B cell (primary cell): ENCODE results near the gene PTPRN2. TPM values are rescaled to one million over a fixed set of nuclear protein-coding genes. Genes with fewer than 3 reads are reported as not detected.

Source experiments
- ATAC-seq: fragments of 200-7000 bp; cut with Tn5 transposase; one replicate; pipeline ENCODE4 v1.10.0; 2021; ENCODE audit warnings: low read depth, mild to moderate bottlenecking, moderate number of reproducible peaks, moderate library complexity
- CTCF ChIA-PET: fragments of 350-600 bp; sonication (Branson Sonifier 250); formaldehyde crosslinking; loops from one replicate; lab custom pipeline; 2021; ENCODE audit warnings: antibody characterized with exemption, inconsistent platforms; lab: Charles Lee
- POLR2A ChIA-PET: fragments of 350-600 bp; sonication (Branson Sonifier 250); formaldehyde crosslinking; loops from one replicate; lab custom pipeline; 2021; ENCODE audit warnings: antibody characterized with exemption; lab: Charles Lee
- DNase-seq: peaks from one replicate; pipeline ENCODE4 v3.0.0; 2013
- H2AFZ ChIP-seq: 2 replicates; pipeline ENCODE4 v1.6.1; 2012; ENCODE audit warnings: mild to moderate bottlenecking, low read depth, low read length; ENCODE audit not compliant: insufficient read depth, poor library complexity, severe bottlenecking
- H3K27ac ChIP-seq, 2 donors: 1 replicate in 1 of 2; 2 replicates in 1 of 2; pipeline ENCODE4 v1.5.1; 2012 to 2013; ENCODE audit warnings: low read length in 2 of 2, mild to moderate bottlenecking in 2 of 2, moderate library complexity in 1 of 2
- H3K27me3 ChIP-seq, 4 experiments: fragments of 200-600 bp in 1 of 4; sonication (generic) in 1 of 4; replicated peaks in 1 of 4; 1 replicate in 2 of 4; 2 replicates in 2 of 4; pipeline versions ENCODE4 v1.6.1 to v1.7.0; 2013 to 2016; ENCODE audit warnings: low read length in 3 of 4, mild to moderate bottlenecking in 2 of 4, mixed read lengths in 1 of 4, moderate library complexity in 1 of 4; ENCODE audit not compliant: insufficient read depth in 4 of 4, control insufficient read depth in 3 of 4; ENCODE audit errors: control extremely low read depth in 1 of 4
- H3K36me3 ChIP-seq, 2 experiments: replicated peaks in 1 of 2; 1 replicate in 1 of 2; 2 replicates in 1 of 2; pipeline versions ENCODE4 v1.6.1 to v1.7.1; 2013; ENCODE audit warnings: low read length in 1 of 2; ENCODE audit not compliant: insufficient read depth in 2 of 2, control insufficient read depth in 1 of 2; ENCODE audit errors: control extremely low read depth in 1 of 2, extremely low read depth in 1 of 2
- H3K4me1 ChIP-seq, 2 donors: fragments of 200-600 bp in 1 of 2; sonication (generic) in 1 of 2; 1 replicate in 1 of 2; 2 replicates in 1 of 2; pipeline versions ENCODE4 v1.5.1 to v1.6.1; 2013 to 2017; ENCODE audit warnings: low read length in 2 of 2; ENCODE audit not compliant: control insufficient read depth in 2 of 2, insufficient read depth in 2 of 2
- H3K4me2 ChIP-seq: replicated peaks from 2 replicates; pipeline ENCODE3; 2012; ENCODE audit warnings: mild to moderate bottlenecking, low read depth, low read length; ENCODE audit not compliant: poor library complexity, severe bottlenecking
- H3K4me3 ChIP-seq, 5 experiments: fragments of 200-600 bp in 1 of 5; sonication (generic) in 1 of 5; 1 replicate in 3 of 5; 2 replicates in 2 of 5; pipeline versions ENCODE4 v1.5.1 to v1.7.0; 2011 to 2016; ENCODE audit warnings: low read length in 4 of 5, mild to moderate bottlenecking in 4 of 5, low read depth in 2 of 5, control low read depth in 1 of 5, moderate library complexity in 1 of 5; ENCODE audit not compliant: insufficient read depth in 1 of 5; ENCODE audit errors: control extremely low read depth in 1 of 5, extremely low read depth in 1 of 5
- H3K79me2 ChIP-seq: fragments of 200-600 bp; sonication (generic); one replicate; pipeline ENCODE4 v1.6.0; 2016; ENCODE audit warnings: low read length; ENCODE audit not compliant: control insufficient read depth, insufficient read depth
- H3K9ac ChIP-seq: fragments of 200-600 bp; sonication (generic); 2 replicates; pipeline ENCODE4 v1.6.1; 2017; ENCODE audit warnings: mild to moderate bottlenecking, low read length, moderate library complexity
- H3K9me3 ChIP-seq, 3 donors: one replicate each; pipeline versions ENCODE4 v1.6.1 to v1.7.1; 2013; ENCODE audit warnings: low read length in 2 of 3; ENCODE audit not compliant: control insufficient read depth in 2 of 3, insufficient read depth in 1 of 3; ENCODE audit errors: control extremely low read depth in 1 of 3
- H4K20me1 ChIP-seq: 2 replicates; pipeline ENCODE4 v1.6.0; 2012; ENCODE audit warnings: mild to moderate bottlenecking, low read length; ENCODE audit not compliant: insufficient read depth, control insufficient read depth, poor library complexity, severe bottlenecking
- H3K27ac Mint-ChIP-seq: one replicate; pipeline ENCODE4 v1.8.0; 2021; ENCODE audit warnings: mixed read lengths
- H3K27me3 Mint-ChIP-seq: one replicate; pipeline ENCODE4 v1.8.0; 2021; ENCODE audit warnings: mixed read lengths
- H3K4me1 Mint-ChIP-seq: one replicate; pipeline ENCODE4 v1.8.0; 2021; ENCODE audit warnings: mixed read lengths
- H3K4me3 Mint-ChIP-seq: one replicate; pipeline ENCODE4 v1.8.0; 2021; ENCODE audit warnings: mixed read lengths
- H3K9me3 Mint-ChIP-seq: one replicate; pipeline ENCODE4 v1.8.0; 2022; ENCODE audit warnings: mixed read lengths; ENCODE audit not compliant: insufficient read depth
- EZH2 ChIP-seq: IDR thresholded peaks from 2 replicates; pipeline ENCODE4 v1.6.1; 2012; ENCODE audit warnings: borderline replicate concordance, low read depth, mild to moderate bottlenecking, moderate library complexity, low read length; ENCODE audit not compliant: insufficient read depth, poor library complexity, severe bottlenecking
- WGBS: methylation state at CpG from one replicate; pipeline ENCODE4 v1.1.5; 2013; ENCODE audit warnings: missing lambda C conversion rate; ENCODE audit not compliant: insufficient coverage; 5-methylcytosine and 5-hydroxymethylcytosine counted together
- intact Hi-C: fragments of 100-400 bp; cut with micrococcal nuclease; formaldehyde crosslinking; loops from one replicate; pipeline ENCODE4 v1.10.0; 2022
- polyA plus RNA-seq: library from polyadenylated mRNA; depleted of rRNA; stranded (reverse); fragments of >200 nt; gene quantifications from 2 replicates; pipeline ENCODE4 v1.2.3, GENCODE V29; 2012
- total RNA-seq, 2 donors: library from RNA; stranded (reverse); fragments of 120-200 nt in 1 of 2; gene quantifications; 1 replicate in 1 of 2; 2 replicates in 1 of 2; pipeline versions ENCODE4 v1.2.3 to v1.2.4, GENCODE V29; 2013 to 2022
- TF ChIP-seq, protein P1 (sequence below): fragments of 200-600 bp; IDR thresholded peaks from one replicate; pipeline ENCODE4 v1.8.0; 2022; ENCODE audit warnings: antibody characterized with exemption, mild to moderate bottlenecking

Gene PTPRN2
- total and polyA plus RNA-seq, 2 donors (not counting 1 experiment from before 2014, with no cell fraction given), result 2.0 to 5.0 TPM

GRCh38 chr7:157673573-157673972 is 914.0 kb downstream of the PTPRN2 start:
- Histone ChIP-seq H4K20me1 (no peaks in the 10 kb centered on the region), H3K27ac (no peak overlapping the region), H3K27me3 (peaks cover 0 to 19% (median 1%) of the 10 kb centered on the region in 4 experiments), H2AFZ (no peak overlapping the region), H3K4me2 (no peak overlapping the region), H3K4me3 (no peak overlapping the region), H3K9ac (no peak overlapping the region), H3K4me1 (peaks cover under 1 to 10% of the 10 kb centered on the region in 2 donors), H3K9me3 (peaks cover 0 to 27% (median 0%) of the 10 kb centered on the region in 3 donors), H3K79me2 (no peaks in the 10 kb centered on the region), H3K36me3 (no peaks in the 10 kb centered on the region)
- no peak for DNase-seq
- H3K9me3 Mint-ChIP-seq, result no peaks in the 10 kb centered on the region
- ATAC-seq, result no peak
- TF ChIP-seq, protein P1, sequence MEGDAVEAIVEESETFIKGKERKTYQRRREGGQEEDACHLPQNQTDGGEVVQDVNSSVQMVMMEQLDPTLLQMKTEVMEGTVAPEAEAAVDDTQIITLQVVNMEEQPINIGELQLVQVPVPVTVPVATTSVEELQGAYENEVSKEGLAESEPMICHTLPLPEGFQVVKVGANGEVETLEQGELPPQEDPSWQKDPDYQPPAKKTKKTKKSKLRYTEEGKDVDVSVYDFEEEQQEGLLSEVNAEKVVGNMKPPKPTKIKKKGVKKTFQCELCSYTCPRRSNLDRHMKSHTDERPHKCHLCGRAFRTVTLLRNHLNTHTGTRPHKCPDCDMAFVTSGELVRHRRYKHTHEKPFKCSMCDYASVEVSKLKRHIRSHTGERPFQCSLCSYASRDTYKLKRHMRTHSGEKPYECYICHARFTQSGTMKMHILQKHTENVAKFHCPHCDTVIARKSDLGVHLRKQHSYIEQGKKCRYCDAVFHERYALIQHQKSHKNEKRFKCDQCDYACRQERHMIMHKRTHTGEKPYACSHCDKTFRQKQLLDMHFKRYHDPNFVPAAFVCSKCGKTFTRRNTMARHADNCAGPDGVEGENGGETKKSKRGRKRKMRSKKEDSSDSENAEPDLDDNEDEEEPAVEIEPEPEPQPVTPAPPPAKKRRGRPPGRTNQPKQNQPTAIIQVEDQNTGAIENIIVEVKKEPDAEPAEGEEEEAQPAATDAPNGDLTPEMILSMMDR, result no peak
- TF ChIP-seq EZH2, result no peak
- H3K27ac Mint-ChIP-seq, result no peak overlapping the region
- intact Hi-C loops, result no loop called here
- H3K4me3 Mint-ChIP-seq, result no peak overlapping the region
- ChIA-PET POLR2A (no interaction called here), CTCF (no interaction called here)
- peaks cover 28% of the 10 kb centered on the region for H3K27me3 Mint-ChIP-seq
- 86% methylated on average over 14 of the region's 14 CpGs for WGBS
- peaks cover 3% of the 10 kb centered on the region for H3K4me1 Mint-ChIP-seq

GRCh38 chr7:157671358-157672255 is 916.0 kb downstream of the PTPRN2 start:
- no peak for DNase-seq
- Histone ChIP-seq H3K27me3 (peaks cover 0 to 19% (median 0%) of the 10 kb centered on the region in 4 experiments), H3K4me2 (no peak overlapping the region)

More at GRCh38 chr7:157671358-157672255, 916.0 kb downstream of the PTPRN2 start:
- Histone ChIP-seq H3K9me3 (peaks cover 0 to 30% (median 0%) of the 10 kb centered on the region in 3 donors), H3K9ac (no peak overlapping the region), H3K27ac (no peak overlapping the region), H3K4me1 (peaks cover 3 to 13% of the 10 kb centered on the region in 2 donors), H2AFZ (no peak overlapping the region), H3K36me3 (no peaks in the 10 kb centered on the region), H3K4me3 (no peak overlapping the region), H4K20me1 (no peaks in the 10 kb centered on the region), H3K79me2 (no peaks in the 10 kb centered on the region)
- CTCF ChIA-PET, result no interaction called here
- intact Hi-C loops, result no loop called here
- WGBS, result 92% methylated on average over 35 of the region's 39 CpGs
- Mint-ChIP-seq H3K4me3 (no peak overlapping the region), H3K4me1 (peaks cover 6% of the 10 kb centered on the region), H3K27me3 (peaks cover 20% of the 10 kb centered on the region), H3K27ac (no peak overlapping the region), H3K9me3 (no peaks in the 10 kb centered on the region)
- no peak for ATAC-seq
- POLR2A ChIA-PET, result no interaction called here
- no peak for TF ChIP-seq EZH2
- TF ChIP-seq, protein P1, result no peak
